GM13976 (cell line): ENCODE results near the gene RHPN2.
"Not testable (repeated sequence)": the region's sequence is repeated elsewhere in the genome, so short reads cannot be mapped to it uniquely, and the experiment has no call there.

Source experiments
- DNase-seq: peaks from one replicate; pipeline ENCODE4 v3.0.0; 2012; ENCODE audit warnings: low spot score
- in situ Hi-C: fragments of 300-500 bp; cut with MboI; formaldehyde crosslinking; loops from one replicate; pipeline ENCODE4 v1.12.0; 2022; ENCODE audit warnings: low sequenced_read_pairs, mixed read lengths, inconsistent platforms; ENCODE audit not compliant: unreplicated experiment
- TF ChIP-seq, protein P1 (sequence below): IDR thresholded peaks from 2 replicates; pipeline ENCODE4 v1.5.1; 2012; ENCODE audit warnings: borderline replicate concordance, mild to moderate bottlenecking; ENCODE audit not compliant: insufficient read depth; ENCODE audit errors: extremely low read depth, missing control alignments, control extremely low read depth

The RHPN2 gene

DNA sequence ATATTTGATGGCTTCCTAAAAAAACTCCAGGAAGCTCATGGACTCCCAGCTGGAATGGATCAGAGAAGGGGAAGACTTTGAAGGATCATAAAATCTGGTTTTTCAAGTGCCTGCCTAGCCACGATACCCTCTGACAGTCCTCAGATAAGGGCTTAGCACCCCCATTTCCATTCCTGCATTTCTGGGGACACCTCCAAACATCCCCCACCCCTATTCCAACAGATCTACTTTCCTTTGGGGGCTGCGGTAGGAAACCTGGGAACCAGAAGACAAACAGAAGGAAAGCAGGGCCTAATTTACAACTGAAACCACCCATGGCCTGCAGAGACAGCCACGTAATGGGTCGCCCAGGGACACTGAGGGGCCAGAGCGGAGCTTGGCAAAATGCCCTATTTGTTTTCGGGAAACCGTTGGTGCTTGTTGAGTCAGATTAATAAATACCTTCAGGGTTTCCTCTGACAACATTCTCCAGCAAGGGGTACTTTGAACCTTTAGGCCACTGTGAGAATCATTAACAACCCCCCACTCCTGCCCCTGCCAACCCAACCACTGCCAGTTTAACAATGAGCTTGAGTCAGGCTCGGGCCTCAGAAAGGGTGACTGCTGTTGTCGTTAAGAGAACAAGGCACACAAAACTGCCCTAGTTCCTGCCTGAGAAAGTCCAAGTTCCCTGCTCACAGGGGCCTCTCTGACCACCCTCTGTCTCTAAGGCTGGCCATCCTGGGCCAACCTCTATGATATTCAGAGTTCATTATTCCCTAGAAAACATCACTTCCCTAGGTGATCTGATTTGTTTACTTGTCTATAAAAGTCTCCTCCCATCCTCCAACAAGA, 23.5 kb downstream of the RHPN2 start:
- in situ Hi-C loops = no loop called here
- TF ChIP-seq, protein P1, sequence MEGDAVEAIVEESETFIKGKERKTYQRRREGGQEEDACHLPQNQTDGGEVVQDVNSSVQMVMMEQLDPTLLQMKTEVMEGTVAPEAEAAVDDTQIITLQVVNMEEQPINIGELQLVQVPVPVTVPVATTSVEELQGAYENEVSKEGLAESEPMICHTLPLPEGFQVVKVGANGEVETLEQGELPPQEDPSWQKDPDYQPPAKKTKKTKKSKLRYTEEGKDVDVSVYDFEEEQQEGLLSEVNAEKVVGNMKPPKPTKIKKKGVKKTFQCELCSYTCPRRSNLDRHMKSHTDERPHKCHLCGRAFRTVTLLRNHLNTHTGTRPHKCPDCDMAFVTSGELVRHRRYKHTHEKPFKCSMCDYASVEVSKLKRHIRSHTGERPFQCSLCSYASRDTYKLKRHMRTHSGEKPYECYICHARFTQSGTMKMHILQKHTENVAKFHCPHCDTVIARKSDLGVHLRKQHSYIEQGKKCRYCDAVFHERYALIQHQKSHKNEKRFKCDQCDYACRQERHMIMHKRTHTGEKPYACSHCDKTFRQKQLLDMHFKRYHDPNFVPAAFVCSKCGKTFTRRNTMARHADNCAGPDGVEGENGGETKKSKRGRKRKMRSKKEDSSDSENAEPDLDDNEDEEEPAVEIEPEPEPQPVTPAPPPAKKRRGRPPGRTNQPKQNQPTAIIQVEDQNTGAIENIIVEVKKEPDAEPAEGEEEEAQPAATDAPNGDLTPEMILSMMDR = no peak
- DNase-seq = no peak

DNA sequence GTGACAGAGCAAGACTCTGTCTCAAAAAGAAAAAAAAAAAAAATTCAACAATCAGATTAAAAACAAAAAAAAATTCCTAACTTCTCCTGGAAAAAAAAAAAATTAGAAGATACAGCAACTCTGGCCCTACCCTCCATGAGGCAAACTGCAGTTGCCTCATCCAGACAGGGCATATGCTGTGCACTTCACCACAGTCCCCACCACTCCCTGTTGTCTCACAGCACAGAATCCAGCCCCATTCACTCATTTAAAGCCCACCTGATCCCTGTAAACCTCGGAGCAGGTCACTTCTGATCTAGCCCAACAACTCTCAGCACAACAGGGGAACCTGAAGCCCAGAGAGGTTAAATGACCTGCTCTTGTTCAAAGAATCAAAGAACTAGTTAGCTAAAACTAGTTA, 24.9 kb downstream of the RHPN2 start:
- TF ChIP-seq, protein P1 = no peak
- DNase-seq = no peak
- in situ Hi-C loops = no loop called here

- TF ChIP-seq, protein P1 = no peak
- in situ Hi-C loops = no loop called here
- no peak for DNase-seq
Measured at GRCh38 chr19:33039108-33039599, 25.5 kb downstream of the RHPN2 start.

- DNase-seq, in situ Hi-C loops: not testable (repeated sequence)
Measured at GRCh38 chr19:33037168-33038025, 27.3 kb downstream of the RHPN2 start.

GRCh38 chr19:33036370-33037167, 28.1 kb downstream of the RHPN2 start:
- DNase-seq, in situ Hi-C loops: not testable (repeated sequence)

DNA sequence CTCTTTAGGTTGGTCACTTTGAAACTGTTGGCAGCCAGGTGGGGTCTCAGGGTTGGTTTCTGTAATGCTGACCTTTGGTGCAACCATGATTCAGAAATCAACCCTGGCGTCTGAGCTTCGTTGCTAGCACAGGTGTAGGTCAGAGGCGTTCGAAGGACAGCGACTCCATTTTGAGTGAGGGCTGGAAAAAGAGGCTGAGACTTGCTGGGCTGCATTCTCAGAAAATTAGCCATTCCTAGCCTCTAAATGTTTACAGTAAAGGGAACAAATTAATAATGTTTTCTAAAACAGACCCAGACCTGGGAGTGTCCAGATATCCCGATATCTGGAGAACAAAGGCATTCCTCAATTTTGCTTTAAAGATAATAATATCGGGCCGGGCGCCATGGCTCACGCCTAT, 29.2 kb downstream of the RHPN2 start:
- DNase-seq = no peak
- TF ChIP-seq, protein P1 = no peak
- in situ Hi-C loops = no loop called here

- DNase-seq = no peak
- TF ChIP-seq, protein P1 = no peak
- in situ Hi-C loops = no loop called here
Measured at GRCh38 chr19:33032218-33032781, 32.4 kb downstream of the RHPN2 start.
